Pulmonary artery endothelial cell (primary cell): Measurements from ENCODE around the gene FFAR2. TPM values are rescaled to one million over a fixed set of nuclear protein-coding genes. Genes with fewer than 3 reads are reported as not detected.
"Not testable (repeated sequence)": the region's sequence is repeated elsewhere in the genome, so short reads cannot be mapped to it uniquely, and the experiment has no call there.

Experiments
- DNase-seq: peaks from one replicate; pipeline ENCODE4 v3.0.0-alpha.2; 2011; ENCODE audit warnings: low read depth, low spot score
- total RNA-seq: library from RNA; depleted of rRNA; stranded (reverse); fragments of >200 nt; gene quantifications from 2 replicates; pipeline ENCODE4 v1.2.3, GENCODE V29; 2014

FFAR2 gene
- not detected in 2 replicates for total RNA-seq

GRCh38 chr19:35447606-35448469 is at the start of gene FFAR2:
Gene FFAR2 (plus strand): TSS chr19:35448257. CDS start chr19:35449715, 1,458 bp downstream.
- no peak for DNase-seq

GRCh38 chr19:35398570-35398969 is 49.5 kb upstream of the FFAR2 start:
- DNase-seq, result no peak

DNA sequence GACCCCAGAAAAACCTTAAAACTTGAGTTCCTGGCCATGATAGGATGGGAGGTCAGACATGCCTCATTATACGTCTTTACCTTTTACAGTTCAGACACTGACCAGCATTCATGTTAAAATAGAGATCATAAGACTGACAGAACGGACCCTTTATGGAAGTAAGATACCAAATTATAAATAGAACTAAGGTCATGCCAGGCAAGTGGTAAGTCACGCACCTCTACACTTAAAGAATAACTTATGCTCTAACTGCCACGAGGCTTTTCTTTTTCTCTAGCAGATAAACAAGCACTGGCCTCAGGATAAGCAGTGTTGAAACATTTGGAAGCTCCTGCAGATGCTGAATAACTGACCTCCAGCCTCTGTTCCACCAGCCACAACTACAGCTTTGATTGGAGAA is 48.8 kb upstream of the FFAR2 start:
- DNase-seq, result no peak

- no peak for DNase-seq
Observed at GRCh38 chr19:35399948-35400772, 47.9 kb upstream of the FFAR2 start.

DNA sequence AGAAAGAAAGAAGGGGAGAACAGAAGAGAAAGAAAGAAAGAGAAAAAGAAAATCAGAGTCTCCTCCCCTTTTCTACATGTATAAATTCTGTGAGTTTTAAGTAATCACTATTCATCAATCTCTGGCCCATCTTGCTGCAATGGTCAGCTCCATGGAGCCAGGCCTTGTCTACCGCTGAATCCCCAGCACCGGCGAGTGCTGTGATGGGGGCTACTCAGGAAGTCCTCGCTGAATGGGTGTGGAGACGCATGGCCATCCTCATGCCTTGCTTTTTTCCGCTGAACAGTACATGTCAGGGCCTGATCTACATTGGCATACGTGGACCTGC is 47.3 kb upstream of the FFAR2 start:
- no peak for DNase-seq

GRCh38 chr19:35401416-35401815 is 46.6 kb upstream of the FFAR2 start:
- not testable (repeated sequence) for DNase-seq

- no peak for DNase-seq
Observed at GRCh38 chr19:35403116-35403760, 44.8 kb upstream of the FFAR2 start.

- no peak for DNase-seq
Observed at GRCh38 chr19:35404879-35405622, 43.0 kb upstream of the FFAR2 start.

DNA sequence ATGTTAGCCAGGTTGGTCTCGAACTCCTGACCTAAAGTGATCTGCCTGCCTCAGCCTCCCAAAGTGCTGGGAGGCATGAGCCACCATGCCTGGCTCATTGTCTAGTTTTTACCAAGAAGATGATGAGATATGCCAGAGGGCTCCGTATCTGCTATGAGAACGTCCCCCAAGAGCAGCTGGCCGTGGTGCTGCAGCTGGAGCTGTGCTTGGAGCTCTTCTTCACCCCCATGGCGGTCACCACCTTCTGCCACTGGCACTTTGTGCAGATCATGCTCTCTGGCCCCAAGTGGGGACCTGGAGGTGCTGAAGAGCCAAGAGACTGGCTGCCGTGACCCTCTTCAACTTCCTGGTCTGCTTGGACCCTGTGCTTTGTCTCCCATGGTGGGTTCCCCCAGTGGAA is 40.4 kb upstream of the FFAR2 start:
- no peak for DNase-seq

DNA sequence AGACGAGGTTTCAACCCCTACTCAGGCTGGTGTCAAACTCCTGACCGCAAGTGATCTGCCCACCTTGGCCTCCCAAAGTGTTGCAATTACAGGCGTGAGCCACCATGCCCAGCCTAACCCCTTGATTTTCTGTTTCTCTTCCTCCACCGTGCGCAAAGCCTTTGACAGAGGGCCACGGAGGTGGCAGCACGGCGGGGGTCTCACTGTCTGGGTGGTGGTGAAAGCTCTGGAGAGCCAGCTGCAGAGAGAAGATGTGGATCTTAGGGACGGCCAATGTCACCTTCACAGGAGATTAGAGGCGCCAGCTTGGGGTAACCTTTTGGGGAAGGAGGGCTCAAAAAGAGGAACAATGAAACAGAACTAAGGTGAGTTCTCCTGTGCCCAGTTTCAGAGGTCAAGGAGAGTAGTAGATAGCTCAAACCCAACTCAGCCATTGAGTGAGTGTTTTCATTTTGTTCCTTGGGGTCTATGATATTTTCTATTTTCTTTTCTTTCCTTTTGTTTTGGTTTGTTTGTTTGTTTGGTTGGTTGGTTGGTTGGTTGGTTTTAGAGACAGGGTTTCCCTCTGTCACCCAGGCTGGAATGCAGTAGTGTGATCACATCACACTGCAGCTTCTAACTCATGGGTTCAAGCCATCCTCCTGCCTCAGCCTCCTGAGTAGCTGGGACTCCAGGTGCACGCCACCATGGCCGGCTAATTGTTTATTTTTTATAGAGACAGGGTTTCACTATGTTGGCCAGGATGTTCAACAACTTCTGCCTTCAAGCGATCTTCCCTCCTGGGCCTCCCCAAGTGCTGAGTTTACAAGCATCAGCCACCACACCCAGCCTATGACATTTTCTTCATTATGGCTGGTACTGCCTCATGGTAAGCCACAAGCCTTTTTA is 39.5 kb upstream of the FFAR2 start:
- DNase-seq, result no peak

DNA sequence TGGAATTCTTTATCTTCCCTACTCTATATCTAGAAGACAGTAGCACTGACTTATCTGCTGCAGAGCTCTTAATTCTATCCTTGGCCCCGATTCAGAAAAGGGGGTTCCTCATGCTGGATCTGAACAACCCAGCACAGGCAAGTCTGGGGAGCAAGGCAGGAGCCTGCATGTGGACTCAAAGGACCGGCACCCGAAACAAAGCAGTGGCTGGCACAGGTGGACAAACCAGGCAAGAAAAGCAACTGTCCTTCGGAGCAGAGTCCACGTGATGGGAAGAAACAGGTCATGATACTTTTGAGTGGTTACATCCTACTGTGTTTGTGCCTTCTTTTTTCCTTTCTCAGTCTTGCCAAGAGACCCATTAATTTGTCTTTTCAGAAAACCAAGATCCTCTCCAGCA is 38.9 kb upstream of the FFAR2 start:
- DNase-seq, result no peak

GRCh38 chr19:35410487-35410886 is 37.6 kb upstream of the FFAR2 start:
- DNase-seq, result no peak

GRCh38 chr19:35414442-35414841 is 33.6 kb upstream of the FFAR2 start:
- DNase-seq, result no peak

DNA sequence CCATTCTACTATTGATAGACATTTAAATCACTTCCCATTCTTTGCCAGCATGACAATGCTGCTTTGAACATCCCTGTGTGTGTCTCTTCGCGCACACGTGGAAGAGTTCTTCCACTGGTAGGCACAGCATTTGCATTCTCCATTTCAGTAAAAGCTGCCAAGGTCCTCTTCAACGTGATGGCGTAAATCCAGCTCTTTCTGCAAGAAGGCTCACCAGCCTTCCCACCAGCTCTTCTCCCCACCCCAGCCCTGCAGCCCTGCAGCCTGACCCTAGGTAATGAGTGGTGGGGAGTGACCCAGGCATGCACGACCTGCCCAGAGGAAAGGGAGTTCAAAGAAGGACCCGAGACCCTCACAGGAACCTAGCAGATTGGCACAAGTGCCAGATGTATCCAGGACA is 31.7 kb upstream of the FFAR2 start:
- DNase-seq, result no peak

GRCh38 chr19:35417278-35417677 is 30.8 kb upstream of the FFAR2 start:
- DNase-seq, result no peak

- no peak for DNase-seq
Observed at GRCh38 chr19:35417713-35418534, 30.1 kb upstream of the FFAR2 start.

DNA sequence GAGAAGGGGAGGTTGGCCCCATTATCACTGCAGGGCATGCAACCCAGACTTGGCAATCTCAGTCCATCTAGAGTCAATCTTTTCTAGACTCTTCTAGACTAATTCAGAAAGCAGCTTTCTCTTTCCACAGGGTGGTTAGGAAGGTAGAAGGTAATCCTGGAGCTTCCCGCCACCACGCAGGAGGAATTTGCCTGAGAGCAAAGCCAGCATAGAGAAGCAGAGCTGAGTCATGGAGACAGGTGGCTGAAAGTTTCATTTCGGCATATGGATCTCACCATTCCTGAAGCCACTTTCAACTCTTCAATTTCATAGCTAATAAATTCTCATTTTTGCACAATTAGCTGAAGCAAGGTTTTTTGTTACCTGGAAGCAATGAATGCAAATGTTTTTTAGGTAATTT is 29.0 kb upstream of the FFAR2 start:
- no peak for DNase-seq

DNA sequence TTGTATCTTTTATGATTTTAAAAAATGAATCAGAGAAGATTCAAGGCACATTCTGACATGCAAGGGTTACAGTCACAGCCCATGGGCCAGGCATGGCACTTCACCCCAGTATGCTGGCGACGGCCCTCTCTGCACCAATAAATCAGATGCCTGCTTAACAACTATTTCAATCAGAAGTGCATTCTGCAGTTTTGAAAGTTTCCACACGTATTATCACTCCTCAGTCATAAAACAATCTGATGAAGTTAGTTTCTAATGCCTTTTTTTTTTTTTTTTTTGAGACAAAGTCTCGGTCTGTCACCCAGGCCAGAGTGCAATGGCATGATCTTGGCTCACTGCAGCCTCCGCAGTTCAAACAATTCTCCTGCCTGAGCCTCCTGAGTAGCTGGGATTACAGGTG is 28.3 kb upstream of the FFAR2 start:
- no peak for DNase-seq

GRCh38 chr19:35421362-35421761 is 26.7 kb upstream of the FFAR2 start:
- no peak for DNase-seq

DNA sequence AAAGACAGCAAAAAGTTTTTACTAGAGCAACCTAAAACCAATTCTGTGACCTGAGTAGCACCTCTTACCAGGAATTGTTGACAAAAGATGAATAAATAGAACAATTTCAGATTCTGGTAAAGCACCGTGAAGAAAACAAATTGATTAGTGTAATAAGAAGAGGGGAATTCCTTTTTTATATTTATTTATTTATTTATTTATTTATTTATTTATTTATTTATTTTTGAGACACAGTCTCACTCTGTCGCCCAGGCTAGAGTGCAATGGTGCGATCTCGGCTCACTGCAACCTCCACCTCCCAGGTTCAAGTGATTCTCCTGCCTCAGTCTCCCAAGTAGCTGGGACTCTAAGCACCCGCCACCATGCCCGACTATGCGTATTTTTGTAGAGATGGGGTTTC is 24.7 kb upstream of the FFAR2 start:
- DNase-seq, result not testable (repeated sequence)
